MM.1S (cell line): ENCODE measurements around the gene STK36.

Experiments used
- EZH2 ChIP-seq: fragments of 300-600 bp; sonication (generic); optimal IDR thresholded peaks from 2 replicates; pipeline ENCODE3; 2017; ENCODE audit warnings: low read depth, mild to moderate bottlenecking, antibody characterized with exemption, low read length, mixed read lengths
- EZH2phosphoT487 ChIP-seq: fragments of 300-600 bp; sonication (generic); IDR thresholded peaks from 2 replicates; pipeline ENCODE4 v1.6.1; 2018; ENCODE audit warnings: antibody characterized with exemption, low read length
- TF ChIP-seq, protein P1 (sequence below): fragments of 300-600 bp; sonication (generic); IDR thresholded peaks from 2 replicates; pipeline ENCODE4 v1.5.1; 2016; ENCODE audit warnings: antibody characterized with exemption, low read length, mixed read lengths

DNA sequence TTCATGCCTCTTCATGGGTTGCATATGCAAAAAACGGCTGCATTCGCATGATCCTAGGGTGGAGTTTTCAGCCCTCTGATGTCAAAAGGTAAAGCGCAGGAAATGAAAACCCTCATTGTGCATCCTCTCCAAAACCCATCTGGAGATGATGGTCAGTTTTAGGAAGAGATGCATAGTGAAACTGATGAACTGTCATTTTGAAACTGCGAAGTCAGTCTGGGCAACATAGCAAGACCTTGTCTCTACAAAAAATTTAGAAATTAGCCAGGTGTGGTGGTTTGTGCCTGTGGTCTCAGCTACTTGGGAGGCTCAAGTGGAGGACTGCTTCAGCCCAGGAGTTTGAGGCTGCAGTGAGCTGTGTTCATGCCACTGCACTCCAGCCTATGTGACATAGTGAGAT lies 36.2 kb downstream of the STK36 start:
- no peak for TF ChIP-seq EZH2
- TF ChIP-seq, protein P1, sequence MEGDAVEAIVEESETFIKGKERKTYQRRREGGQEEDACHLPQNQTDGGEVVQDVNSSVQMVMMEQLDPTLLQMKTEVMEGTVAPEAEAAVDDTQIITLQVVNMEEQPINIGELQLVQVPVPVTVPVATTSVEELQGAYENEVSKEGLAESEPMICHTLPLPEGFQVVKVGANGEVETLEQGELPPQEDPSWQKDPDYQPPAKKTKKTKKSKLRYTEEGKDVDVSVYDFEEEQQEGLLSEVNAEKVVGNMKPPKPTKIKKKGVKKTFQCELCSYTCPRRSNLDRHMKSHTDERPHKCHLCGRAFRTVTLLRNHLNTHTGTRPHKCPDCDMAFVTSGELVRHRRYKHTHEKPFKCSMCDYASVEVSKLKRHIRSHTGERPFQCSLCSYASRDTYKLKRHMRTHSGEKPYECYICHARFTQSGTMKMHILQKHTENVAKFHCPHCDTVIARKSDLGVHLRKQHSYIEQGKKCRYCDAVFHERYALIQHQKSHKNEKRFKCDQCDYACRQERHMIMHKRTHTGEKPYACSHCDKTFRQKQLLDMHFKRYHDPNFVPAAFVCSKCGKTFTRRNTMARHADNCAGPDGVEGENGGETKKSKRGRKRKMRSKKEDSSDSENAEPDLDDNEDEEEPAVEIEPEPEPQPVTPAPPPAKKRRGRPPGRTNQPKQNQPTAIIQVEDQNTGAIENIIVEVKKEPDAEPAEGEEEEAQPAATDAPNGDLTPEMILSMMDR, result no peak
- no peak for TF ChIP-seq EZH2phosphoT487
